ENCODE data around the gene ZBED1. TPM values are rescaled to one million over a fixed set of nuclear protein-coding genes. Genes with fewer than 3 reads are reported as not detected.

The ZBED1 gene
- polyA plus RNA-seq, 2 donors: 6.2 to 8.9 TPM

- Histone ChIP-seq H3K36me3 (ENCODE audit: control insufficient read depth in 2 of 2, insufficient read depth in 2 of 2, low read length in 1 of 2) (no peaks in the 10 kb centered on the region), H3K4me3 (ENCODE audit: low read depth in 1 of 2, low read length in 2 of 2) (no peak overlapping the region), H3K4me1 (ENCODE audit: control insufficient read depth in 2 of 2, insufficient read depth in 2 of 2, low read length in 1 of 2) (no peaks in the 10 kb centered on the region), H3K9me3 (ENCODE audit: control insufficient read depth in 2 of 2, insufficient read depth in 1 of 2, low read depth in 1 of 2, low read length in 1 of 2) (no peaks in the 10 kb centered on the region), H3K27me3 (ENCODE audit: control insufficient read depth in 1 of 2, insufficient read depth in 2 of 2, low read length in 2 of 2) (no peaks in the 10 kb centered on the region), H3K27ac (ENCODE audit: low read depth in 2 of 2, low read length in 1 of 2) (no peak overlapping the region)
- 89 to 95% methylated on average over 8 of the region's 8 CpGs for WGBS, 2 donors
Measured at GRCh38 chrX:2439613-2440012, 61.2 kb downstream of the ZBED1 start.

Other genes starting within 250 kb of the ZBED1 start
- gene DHRSX, start within 50 bp of the ZBED1 start, polyA plus RNA-seq: 1 to 10 TPM; 2.5 to 5.9 TPM
- 100 to 1,000 TPM; 133 to 198 TPM for gene CD99, start 190.3 kb upstream of the ZBED1 start, polyA plus RNA-seq

Data from esophagus (tissue), 2 donors.